GM18861 (cell line): ENCODE measurements around the gene ANAPC16.
"Not testable (repeated sequence)": the region's sequence is repeated elsewhere in the genome, so short reads cannot be mapped to it uniquely, and the experiment has no call there.

Experiments
- ATAC-seq: cut with Tn5 transposase; IDR thresholded peaks from one replicate; pipeline ENCODE4 v1.9.1; 2021; ENCODE audit not compliant: unreplicated experiment

ANAPC16 gene

DNA sequence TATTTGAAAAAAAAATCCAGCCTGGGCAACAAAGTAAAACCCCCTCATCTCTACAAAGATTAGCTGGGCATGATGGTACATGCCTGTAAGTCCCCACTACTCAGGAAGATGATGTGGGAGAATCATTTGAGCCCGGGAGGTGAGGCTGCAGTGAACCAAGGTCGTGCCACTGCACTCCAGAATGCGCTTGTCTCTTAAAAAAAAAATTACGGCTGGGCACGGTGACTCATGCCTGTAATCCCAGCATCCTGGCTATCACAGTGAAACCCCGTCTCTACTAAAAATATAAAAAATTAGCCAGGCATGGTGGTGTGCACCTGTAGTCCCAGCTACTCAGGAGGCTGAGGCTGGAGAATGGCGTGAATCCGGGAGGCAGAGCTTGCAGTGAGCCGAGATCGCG, 4.4 kb upstream of the ANAPC16 start:
- not testable (repeated sequence) for ATAC-seq

DNA sequence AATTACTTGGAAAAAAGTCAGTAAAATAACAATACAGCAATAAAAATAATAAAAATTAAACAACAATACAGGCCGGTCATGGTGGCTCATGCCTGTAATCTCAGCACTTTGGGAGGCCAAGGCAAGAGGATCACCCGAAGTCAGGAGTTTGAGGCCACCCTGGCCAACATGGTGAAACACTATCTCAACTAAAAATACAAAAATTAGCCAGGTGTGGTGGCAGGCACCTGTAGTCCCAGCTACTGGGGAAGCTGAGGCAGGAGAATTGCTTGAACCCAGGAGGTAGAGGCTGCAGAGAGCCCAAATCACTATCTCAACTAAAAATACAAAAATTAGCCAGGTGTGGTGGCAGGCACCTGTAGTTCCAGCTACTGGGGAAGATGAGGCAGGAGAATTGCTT, 4.0 kb upstream of the ANAPC16 start:
- not testable (repeated sequence) for ATAC-seq

DNA sequence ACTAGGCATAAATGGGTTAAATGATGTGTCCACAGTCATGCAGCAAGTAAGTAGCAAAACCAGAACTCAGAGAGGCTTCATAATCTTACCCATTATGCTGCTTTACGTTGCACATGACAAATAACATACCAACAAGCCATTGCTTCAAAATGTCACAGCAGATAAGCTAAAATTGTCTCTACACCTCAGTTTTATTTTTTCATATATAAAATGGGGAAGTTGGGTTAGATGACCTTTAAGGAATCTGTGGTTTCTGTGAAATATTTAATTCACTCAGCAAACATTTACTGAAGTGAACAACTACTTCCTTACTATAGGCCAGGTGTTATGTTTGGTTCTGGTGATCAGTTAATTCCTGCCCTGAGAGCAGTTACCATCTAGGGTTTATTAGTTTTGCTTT, 2.5 kb downstream of the ANAPC16 start:
- no peak for ATAC-seq

DNA sequence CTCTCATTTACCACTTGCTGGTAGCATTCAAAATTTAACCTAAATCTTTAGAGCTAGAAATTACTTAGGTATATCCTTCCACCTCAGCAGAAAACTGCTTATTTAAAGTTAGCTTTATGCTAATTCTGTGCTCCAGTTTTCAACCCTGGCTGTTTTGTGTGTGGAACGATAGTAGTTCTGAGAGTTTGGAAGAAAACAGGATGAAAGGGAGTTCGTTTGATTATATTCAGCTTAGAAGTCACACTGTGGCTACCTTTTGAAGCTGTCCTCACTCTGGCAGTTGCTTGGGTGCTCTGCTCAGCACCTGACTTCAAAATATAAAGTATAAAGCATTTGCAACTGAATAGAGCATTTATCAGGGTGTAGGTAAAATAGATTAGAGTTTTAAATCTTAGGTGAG, 2.9 kb downstream of the ANAPC16 start:
- ATAC-seq = no peak

DNA sequence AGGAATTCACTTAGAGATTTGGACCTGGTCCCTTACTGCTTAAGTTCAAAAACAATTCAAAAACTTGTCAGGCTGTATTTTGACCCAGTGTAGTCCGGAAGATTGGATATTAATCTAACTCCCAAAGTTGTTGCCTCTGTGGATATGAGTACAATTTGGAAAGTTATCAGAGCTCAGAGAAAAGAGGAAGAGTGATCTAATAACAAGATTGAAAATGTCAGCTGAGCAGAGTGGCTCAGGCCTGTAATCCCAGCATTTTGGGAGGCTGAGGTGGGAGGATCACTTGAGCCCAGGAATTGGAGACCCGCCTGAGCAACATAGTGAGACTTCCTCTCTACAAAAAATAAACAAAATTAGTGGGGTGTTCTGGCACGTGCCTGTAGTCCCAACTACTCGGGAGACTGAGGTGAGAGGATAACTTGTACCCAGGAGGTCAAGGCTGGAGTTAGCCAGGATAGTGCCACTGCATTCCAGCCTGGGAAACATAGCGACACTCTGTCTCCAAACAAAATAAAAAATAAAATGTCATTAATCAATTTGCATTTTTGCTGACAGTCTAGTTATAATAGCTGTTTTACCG, 3.5 kb downstream of the ANAPC16 start:
- no peak for ATAC-seq

DNA sequence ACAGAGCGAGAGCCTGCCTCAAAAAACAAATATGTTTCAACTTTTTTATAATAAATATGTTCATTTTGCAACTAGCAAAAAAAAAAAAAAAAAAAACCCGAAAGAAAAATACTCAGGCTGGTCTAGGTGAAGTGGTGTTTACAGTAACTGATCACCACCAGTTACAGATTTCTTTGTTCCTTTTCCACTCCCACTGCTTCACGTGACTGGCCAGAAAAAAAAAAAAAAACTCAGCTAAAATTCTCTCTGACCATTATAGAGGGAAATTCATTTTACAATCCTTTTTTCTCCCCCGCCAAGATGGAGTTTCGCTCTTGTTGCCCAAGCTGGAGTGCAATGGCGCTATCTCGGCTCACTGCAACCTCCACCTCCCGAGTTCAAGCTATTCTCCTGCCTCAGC, 4.8 kb downstream of the ANAPC16 start:
- ATAC-seq = no peak

DNA sequence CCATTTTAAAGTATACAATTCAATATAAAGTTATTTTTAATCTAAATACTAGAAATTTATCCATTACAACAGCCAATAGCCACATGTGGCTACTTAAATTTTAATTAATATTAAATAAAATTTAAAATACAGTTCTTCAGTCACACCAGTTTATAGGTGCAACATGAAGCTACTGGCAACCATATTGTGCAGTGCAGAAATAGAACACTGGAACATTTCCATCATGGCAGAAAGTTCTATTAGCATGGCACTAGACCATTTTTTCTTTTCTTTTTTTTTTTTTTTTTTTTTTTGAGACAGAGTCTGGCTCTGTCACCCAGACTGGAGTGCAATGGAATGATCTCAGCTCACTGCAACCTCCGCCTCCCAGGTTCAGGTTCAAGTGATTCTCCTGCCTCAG, 5.5 kb downstream of the ANAPC16 start:
- no peak for ATAC-seq

DNA sequence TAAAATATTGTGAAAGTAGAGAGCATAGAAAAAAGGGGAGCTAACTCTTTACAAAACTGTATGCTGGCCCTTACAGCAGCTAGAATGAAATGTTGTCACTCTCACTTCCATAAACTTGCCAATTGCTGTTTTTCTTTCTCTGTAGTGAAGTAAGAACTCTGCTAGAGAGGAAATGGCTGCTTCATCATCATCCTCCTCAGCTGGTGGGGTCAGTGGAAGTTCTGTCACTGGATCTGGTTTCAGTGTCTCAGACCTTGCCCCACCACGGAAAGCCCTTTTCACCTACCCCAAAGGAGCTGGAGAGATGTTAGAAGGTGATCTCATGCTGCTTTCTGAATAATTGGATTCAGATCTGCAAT, 7.9 kb downstream of the ANAPC16 start:
- ATAC-seq = no peak

DNA sequence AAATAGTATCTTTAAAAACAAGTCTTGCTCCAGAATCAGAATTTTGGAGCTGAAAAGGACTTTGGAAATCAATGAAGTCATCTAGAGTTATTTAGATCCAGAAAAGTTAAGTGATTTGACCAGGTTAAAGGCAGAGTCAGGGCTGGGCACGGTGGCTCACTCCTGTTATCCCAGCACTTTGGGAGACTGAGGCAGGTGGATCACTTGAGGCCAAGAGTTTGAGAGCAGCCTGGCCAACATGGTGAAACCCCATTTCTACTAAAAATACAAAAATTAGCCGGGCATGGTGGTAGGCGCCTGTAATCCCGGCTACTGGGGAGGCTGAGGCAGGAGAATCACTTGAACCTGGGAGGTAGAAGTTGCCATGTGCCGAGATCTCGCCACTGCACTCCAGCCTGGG, 8.4 kb downstream of the ANAPC16 start:
- ATAC-seq = not testable (repeated sequence)

DNA sequence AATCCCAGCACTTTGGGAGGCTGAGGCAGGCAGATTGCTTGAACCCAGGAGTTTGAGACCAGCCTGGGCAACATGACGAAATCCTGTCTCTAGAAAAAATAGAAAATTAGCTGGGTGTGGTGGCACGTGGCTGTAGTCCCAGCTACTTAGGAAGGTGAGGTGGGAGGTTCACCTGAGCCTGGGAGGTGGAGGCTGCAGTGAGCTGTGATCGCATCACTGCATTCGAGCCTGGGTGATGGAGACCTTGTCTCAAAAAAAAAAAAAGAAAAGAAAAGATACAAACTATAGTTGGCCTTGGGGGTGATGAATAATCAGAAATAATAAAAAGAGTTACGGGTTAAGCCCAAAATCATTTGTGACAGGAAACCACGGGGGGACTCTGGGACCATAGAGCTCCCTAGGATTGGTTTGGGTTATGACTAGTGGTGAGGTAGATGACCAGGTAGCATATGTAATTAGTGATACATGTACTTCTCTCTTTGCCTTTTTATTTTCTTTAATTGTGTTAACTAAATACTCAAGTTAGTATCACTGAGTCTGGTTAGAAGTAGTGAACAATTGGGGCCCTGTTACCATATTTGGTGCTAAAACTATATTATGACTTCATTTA, 10.7 kb downstream of the ANAPC16 start:
- ATAC-seq = no peak

DNA sequence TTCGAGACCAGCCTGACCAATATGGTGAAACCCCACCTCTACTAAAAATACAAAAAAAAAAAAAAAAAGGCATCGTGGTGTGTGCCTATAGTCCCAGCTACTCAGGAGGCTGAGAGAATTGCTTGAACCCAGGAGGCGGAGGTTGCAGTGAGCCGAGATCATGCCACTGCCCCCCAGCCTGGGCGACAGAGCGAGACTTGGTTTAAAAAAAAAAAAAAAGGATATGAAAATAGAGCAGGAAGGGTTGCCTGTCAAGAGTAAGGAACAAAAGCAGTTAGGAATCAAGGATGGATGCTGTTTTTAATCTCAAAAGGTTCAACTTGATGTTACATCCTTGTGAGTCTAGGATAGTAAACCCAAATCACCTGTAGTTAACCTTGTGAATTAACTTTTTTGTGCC, 12.0 kb downstream of the ANAPC16 start:
- no peak for ATAC-seq

DNA sequence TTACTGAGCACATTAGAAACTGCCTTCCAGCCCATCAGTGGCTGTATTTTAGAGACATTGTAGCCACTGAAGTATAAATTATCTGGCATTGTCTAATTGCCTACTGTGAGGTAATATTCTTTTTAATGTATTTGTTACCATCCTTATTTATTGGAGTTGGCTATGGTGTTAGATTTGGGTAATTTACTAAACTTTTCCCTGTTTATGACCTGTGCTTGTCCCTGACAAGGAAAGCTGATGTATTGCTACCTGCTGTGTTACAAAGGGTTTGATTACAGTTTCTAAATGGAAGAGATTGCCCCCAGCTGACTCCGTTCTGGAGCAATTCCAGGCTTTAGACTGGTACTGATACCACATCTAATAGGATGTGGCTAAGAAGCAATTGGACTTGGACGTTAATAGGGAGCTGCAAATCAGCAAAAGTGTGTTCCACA, 12.5 kb downstream of the ANAPC16 start:
- no peak for ATAC-seq

DNA sequence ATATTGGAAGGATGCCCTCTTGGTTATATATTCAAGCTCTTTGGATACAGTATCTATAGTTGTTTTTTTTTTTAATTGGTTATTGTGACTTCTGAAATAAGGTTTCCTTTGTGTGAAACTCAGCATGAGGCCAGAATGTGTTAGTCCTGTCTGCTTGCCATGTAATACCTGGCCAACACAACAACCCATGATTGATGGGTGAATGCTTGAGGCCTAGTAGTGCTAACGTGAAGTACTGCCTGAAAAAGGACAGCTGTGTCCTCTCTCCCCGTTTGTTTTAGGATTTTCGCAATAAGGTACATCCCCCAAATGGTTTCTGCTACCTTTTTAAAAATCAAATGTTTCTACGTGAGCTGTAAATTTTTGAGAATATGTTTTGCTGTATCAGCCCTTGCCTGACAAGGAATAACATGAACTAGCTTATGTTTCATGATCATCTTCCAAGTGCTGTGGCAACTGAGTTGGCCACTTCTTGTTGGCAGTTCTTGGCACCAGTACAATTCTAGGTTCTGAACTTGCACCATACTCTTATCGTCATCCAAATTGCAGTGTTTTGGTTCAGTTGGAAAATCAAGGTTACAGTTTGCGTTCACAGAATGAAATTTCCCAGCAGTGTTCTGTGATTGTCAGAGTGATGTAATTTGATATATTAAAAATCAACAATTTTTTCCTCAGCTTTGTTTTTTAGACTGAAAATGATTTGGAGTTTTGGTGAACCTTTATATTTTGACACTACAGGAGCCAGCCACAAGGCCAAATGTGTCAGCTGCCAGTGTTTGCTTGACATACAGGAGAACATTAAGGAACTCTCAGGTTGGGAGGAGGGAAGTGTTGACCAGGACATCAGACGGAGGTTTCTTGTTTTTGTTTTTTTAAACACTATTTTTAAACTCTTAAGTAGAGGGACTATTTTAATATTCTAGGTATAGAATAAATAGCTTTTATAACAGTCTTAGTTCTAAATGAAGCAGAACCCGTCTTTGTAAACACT, 13.7 kb downstream of the ANAPC16 start:
- no peak for ATAC-seq

DNA sequence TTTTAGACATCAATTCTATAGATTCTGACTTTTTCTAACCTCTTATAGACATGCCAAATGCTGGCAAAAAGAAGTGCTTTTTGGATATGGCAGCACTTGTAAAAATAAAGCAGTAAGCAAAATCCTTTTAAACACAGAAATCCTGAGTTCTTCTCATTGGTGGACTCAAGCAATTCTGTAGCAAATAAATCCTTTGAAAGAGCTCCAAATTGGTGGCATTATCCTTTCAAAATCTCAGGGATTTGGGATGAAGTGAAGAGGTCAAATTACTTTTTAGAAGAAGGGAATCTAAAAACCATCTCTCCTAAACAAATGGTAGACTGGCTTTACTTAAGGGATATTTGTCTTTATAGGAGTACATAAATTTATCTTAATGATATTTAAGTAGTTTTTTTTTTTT, 17.8 kb downstream of the ANAPC16 start:
- no peak for ATAC-seq

DNA sequence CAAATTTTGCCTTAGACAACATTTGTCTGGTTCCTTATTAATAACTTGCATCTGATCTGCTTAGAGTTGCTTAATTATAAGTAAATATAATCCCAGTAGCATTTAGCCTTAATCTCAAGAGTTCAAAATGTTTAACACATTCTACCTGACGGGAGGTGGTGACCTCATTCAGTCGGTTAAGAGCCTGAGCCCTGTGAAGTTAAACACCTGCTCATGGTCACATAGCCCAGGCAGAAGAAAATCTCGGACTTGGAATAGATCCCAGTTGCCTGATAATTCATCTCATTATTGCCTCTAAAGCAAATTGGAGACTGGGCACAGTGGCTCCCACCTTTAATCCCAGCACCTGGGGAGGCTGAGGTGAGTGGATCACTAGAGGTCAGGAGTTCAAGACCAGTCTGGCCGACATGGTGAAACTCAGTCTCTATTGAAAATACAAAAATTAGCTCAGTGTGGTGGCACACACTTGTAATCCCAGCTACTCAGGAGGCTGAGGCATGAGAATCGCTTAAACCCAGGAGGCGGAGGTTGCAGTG, 18.8 kb downstream of the ANAPC16 start:
- no peak for ATAC-seq

DNA sequence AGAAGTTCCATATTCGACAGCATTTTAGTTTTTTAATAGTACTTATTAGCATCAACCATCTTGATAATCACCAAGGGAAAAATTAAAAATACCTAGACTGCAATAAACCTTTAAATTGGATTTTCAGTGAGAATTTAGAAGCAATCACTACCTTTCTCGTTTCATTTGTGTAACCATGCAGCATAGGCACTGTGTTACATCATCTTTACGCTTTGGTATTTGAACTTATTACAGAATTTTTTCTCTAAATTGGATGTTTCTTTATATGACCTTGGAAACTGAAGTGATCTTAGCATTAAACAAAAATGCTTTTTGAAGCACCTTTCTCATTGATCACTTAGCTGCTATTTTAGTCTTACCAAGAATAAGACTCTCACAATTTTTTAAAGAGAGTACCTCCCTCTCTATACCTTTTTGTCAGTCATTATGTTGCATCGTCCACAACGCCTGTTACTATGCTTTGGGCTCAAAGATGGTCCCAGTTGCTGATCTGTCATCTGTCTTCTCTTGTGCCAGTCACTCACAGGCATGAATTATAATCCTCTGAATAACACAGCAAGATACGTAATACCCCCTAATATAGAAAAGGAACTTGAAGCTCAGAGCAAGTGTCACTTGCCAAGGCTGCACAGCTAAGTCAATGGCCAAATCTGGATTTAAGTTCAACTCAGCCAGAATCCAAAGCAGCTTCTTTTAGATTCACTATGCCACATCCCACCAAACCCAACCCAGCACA, 19.9 kb downstream of the ANAPC16 start:
- no peak for ATAC-seq

DNA sequence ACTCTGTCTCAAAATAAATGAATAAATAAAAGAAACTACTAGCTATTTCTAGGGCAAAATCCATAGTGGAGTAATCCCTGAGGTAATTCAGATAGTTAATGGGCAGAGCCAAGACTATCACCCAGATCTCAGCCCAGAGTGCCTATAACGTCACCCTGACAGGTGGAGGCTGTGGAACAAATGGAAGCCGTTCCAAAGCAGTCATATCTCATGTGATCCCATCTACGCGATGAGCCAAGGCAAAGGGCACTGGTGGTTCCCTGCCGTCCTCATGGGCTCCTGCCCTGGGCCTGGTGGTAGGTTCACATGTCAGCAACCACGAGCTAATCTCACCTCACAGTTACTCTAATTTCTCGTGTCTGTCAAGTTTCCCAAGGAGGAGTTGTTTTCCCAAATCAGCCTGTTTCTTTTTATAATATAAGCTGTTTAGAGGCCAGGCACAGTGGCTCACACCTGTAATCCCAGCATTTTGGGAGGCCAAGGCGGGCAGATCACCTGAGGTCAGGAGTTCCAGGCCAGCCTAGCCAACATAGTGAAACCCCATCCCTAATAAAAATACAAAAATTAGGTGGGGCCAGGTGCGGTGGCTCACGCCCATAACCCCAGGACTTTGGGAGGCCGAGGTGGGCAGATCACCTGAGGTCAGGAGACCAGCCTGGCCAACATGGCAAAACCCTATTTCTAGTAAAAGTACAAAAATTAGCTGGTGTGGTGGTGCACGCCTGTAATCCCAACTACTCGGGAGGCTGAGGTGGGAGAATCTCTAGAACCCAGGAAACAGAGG, 22.8 kb downstream of the ANAPC16 start:
- ATAC-seq = no peak

DNA sequence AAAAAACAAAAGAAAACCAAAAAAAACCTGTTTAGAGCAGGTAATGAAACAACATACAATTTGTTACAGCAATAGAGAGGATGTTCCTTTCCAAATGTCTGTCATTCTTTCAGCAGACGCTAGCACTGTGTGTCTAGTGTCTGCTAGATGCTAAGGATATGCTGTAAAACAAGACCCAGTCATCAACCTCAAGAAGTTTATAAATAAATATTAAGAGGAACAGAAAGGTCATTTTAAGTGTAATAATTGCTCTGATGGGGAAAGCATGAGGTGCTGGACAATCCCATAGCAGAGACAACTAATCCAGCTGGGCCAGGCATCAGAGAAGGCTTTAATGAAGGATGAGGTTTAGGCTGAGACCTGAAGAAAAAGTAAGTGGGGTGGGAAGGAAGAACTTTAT, 23.6 kb downstream of the ANAPC16 start:
- no peak for ATAC-seq

DNA sequence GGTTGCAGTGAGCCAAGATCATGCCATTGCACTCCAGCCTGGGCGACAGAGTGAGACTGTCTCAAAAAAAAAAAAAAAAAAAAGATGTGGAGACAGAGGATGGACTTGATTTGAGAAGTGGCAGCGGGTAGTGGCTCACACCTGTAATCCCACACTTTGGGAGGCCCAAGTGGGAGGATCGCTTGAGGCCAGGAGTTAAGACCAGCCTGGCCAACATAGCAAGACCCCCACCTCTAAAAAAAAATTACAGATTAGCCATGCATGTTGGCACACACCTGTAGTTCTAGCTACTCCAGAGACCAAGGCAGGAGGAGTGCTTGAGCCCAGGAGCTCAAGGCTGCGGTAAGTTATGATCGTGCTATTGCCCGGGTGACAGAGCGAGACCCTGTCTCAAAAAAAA, 24.6 kb downstream of the ANAPC16 start:
- ATAC-seq = no peak

DNA sequence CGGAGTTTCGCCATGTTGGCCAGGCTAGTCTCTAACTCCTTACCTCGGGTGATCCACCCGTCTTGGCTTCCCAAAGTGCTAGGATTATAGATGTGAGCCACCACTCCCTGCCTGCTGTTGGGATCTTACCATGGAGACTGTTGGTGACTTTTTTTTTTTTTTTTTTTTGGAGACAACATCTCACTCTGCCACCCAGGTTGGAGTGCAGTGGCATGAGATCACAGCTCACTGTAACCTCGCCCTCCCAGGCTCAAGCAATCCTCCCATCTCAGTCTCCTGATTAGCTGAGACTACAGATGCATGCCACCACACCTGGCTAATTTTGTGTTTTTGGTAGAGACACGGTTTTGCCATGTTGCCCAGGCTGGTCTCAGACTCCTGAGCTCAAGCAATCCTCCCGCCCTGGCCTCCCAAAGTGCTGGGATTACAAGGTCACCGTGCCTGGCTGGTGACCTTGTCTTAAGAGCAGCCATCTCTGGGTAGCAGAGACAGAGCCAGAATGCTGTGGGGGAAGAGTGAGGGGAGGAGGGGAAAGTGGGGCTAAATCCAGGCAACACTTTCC, 26.0 kb downstream of the ANAPC16 start:
- no peak for ATAC-seq
